Measurements from ENCODE around the gene UPK3BL2.
"Not testable (repeated sequence)": the region's sequence is repeated elsewhere in the genome, so short reads cannot be mapped to it uniquely, and the experiment has no call there.

- TF ChIP-seq POLR2AphosphoS5 (IDR thresholded peaks at IDR 0.05; ENCODE audit: borderline replicate concordance, low read depth, low read length); EZH2 (IDR thresholded peaks at IDR 0.05); FOXP2 (optimal IDR thresholded peaks at IDR 0.05; ENCODE audit: control extremely low read depth, extremely low read length, insufficient read depth): not testable (repeated sequence)
Observed at GRCh38 chr7:102511860-102512522, 31.5 kb downstream of the UPK3BL2 start.
